ENCODE results near the gene USP17L30.

- TF ChIP-seq BACH2 (CRISPR knock-in tag; IDR thresholded peaks at IDR 0.05; ENCODE audit: borderline replicate concordance) (no peak), ZFP30 (CRISPR knock-in tag; IDR thresholded peaks at IDR 0.05) (no peak), ESRRG (CRISPR knock-in tag; IDR thresholded peaks at IDR 0.05) (no peak), RARB (CRISPR knock-in tag; IDR thresholded peaks at IDR 0.05) (no peak), TOX (CRISPR knock-in tag; IDR thresholded peaks at IDR 0.05; ENCODE audit: borderline replicate concordance) (no peak)
- TF ChIP-seq, protein P1, sequence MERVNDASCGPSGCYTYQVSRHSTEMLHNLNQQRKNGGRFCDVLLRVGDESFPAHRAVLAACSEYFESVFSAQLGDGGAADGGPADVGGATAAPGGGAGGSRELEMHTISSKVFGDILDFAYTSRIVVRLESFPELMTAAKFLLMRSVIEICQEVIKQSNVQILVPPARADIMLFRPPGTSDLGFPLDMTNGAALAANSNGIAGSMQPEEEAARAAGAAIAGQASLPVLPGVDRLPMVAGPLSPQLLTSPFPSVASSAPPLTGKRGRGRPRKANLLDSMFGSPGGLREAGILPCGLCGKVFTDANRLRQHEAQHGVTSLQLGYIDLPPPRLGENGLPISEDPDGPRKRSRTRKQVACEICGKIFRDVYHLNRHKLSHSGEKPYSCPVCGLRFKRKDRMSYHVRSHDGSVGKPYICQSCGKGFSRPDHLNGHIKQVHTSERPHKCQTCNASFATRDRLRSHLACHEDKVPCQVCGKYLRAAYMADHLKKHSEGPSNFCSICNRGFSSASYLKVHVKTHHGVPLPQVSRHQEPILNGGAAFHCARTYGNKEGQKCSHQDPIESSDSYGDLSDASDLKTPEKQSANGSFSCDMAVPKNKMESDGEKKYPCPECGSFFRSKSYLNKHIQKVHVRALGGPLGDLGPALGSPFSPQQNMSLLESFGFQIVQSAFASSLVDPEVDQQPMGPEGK (CRISPR knock-in tag; IDR thresholded peaks at IDR 0.05; ENCODE audit: borderline replicate concordance) = no peak
- TF ChIP-seq, protein P2, sequence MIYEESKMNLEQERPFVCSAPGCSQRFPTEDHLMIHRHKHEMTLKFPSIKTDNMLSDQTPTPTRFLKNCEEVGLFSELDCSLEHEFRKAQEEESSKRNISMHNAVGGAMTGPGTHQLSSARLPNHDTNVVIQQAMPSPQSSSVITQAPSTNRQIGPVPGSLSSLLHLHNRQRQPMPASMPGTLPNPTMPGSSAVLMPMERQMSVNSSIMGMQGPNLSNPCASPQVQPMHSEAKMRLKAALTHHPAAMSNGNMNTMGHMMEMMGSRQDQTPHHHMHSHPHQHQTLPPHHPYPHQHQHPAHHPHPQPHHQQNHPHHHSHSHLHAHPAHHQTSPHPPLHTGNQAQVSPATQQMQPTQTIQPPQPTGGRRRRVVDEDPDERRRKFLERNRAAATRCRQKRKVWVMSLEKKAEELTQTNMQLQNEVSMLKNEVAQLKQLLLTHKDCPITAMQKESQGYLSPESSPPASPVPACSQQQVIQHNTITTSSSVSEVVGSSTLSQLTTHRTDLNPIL (CRISPR knock-in tag; IDR thresholded peaks at IDR 0.05; ENCODE audit: low read depth) = no peak
Measured at GRCh38 chr4:9384126-9384525, 21.2 kb downstream of the USP17L30 start.
